ENCODE measurements around the gene GSDME.

GSDME gene

DNA sequence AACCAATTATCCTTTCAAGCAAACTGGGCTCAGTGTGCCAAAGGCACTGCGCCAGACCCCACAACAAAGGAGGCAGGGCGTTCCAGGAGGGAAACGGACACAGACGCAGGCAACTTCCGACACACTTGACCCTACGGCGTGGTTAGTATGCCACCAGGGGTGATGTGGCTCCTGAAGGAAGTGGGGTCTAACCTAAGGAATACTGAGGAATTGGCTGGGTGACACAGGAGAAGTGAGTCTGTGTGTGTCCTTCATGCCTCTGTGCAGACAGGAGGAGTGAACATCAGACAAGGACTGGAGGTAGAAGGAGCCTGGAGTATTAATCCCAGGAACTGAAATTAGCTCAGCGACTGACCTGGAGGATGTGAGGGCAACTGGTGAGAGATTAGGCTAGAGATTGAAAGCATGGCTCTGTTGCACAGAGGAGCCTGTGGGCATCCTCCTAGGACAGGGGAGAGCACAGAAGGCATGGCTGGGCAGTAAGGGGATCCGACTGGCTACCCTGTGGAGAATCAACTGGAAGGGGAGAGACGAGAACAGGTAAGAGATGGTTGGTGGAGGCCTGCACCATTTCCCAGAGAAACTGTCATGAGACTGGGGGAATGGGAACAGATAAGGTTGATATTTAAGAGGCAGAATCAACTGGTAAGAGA lies 27.8 kb downstream of the GSDME start:
- no peak overlapping the region for H3K4me3 ChIP-seq (ENCODE audit: low read depth, low read length)
- DNase-seq (ENCODE audit: low read depth): no peak
- TF ChIP-seq, protein P1, sequence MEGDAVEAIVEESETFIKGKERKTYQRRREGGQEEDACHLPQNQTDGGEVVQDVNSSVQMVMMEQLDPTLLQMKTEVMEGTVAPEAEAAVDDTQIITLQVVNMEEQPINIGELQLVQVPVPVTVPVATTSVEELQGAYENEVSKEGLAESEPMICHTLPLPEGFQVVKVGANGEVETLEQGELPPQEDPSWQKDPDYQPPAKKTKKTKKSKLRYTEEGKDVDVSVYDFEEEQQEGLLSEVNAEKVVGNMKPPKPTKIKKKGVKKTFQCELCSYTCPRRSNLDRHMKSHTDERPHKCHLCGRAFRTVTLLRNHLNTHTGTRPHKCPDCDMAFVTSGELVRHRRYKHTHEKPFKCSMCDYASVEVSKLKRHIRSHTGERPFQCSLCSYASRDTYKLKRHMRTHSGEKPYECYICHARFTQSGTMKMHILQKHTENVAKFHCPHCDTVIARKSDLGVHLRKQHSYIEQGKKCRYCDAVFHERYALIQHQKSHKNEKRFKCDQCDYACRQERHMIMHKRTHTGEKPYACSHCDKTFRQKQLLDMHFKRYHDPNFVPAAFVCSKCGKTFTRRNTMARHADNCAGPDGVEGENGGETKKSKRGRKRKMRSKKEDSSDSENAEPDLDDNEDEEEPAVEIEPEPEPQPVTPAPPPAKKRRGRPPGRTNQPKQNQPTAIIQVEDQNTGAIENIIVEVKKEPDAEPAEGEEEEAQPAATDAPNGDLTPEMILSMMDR (IDR thresholded peaks at IDR 0.05; ENCODE audit: control insufficient read depth, extremely low read depth, insufficient read depth): no peak

DNA sequence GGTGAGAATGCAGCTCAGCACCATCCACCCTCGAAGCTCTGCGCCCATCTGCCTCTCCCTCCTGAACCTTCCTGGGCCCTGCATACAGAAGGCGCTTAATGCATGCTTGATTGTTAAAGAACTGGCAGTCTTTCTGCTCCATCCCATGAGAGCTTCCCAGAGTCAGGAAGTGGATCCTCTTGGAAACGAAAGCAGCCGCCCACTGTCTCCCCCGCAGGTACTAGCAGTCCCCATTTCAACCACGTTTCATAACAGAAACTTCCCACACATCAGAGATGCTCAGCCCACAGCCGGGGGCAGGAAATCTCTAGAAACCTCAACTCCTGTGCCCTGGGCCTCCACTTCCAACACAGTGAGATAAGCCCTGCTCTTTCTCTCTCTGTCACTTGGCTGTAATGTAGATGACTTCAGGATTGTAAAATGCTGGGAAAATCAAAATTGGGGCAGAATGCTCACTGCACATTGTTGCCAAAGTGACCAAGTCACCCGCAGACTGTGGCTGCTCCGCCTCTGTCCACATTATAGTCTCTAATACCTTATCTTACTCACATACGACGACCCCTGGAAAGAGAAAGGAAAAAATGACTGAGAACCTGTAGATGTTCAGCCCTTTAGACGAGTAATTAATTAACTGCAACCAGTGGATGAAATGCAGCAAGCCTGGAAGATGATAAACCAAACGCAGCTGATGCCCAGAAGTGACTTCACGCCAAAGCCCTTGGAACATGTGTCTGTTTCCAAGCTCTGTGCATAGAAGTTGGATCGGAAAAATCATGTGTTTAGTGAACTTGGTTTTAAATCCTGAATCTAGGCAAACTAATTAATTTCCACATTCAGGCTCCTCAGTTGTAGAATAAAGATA lies 28.5 kb downstream of the GSDME start:
- TF ChIP-seq, protein P1 (IDR thresholded peaks at IDR 0.05; ENCODE audit: control insufficient read depth, extremely low read depth, insufficient read depth): no peak
- no peak for DNase-seq (ENCODE audit: low read depth)

DNA sequence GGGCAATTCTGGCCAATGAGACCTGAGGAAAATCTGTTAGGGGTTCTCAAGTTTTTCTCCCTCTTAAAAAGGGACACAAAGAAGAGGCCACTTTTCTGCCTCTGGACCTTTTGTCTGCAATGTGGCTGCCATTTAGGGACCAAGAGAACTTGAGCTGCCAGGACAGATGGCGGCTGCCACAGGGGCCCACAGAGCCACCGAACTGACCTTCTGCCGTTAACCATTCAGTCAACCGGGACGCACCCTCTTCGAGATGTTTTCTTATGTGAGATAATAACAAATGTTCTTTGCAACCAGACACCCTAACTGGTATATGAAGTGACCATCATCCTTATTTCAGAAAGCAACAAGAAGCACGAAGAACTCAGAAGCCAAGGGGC lies 29.2 kb downstream of the GSDME start:
- DNase-seq (ENCODE audit: low read depth): no peak
- TF ChIP-seq, protein P1 (IDR thresholded peaks at IDR 0.05; ENCODE audit: control insufficient read depth, extremely low read depth, insufficient read depth): no peak
- no peak overlapping the region for H3K4me3 ChIP-seq (ENCODE audit: low read depth, low read length)

More for the DNA sequence above, 28.5 kb downstream of the GSDME start:
- no peak overlapping the region for H3K4me3 ChIP-seq (ENCODE audit: low read depth, low read length)

DNA sequence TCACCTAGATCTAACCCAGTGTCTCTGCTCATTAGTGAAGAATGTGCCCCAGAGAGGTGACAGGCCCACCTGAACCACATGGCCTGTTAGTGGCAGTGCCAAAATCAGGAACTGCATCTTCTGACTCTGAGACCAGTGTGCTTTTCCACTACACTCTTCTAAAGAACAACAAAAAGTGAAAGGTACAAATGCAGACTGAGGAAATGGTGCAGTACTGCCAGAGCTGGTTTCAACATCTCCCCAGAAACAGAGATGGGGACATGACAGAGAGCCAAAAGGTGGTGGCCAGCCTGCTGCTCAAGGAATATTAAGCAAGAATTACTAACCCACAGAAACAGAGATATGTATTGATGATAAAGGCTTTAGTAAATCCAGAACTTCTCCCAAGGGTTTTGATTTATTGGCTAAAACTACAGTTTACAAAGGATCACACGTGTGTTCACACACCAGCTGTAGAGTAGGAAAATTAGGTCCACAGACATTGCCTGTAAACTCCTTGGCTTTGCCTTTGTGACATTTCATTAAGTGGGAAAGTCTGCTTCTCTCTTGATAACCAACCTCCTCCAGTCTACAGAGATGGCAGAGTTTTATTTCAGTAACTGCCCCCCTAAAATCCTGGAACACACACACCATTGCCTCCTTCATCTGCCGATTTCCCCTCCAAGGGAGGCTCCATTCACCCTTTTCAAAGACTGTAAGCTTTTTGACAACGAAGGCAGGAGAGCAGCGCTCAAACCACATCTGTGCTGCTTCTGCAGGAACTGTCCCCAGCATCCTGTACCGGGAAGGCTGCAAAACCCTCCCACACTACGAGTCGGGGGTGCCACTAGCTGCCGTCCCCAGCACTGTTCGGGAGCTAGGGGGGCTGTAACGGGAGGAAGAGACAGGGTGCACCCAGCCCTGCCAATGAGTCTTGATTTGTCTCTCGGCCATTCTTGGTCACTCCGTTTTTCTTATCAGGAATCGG lies 29.8 kb downstream of the GSDME start:
- TF ChIP-seq, protein P1 (IDR thresholded peaks at IDR 0.05; ENCODE audit: control insufficient read depth, extremely low read depth, insufficient read depth): no peak
- DNase-seq (ENCODE audit: low read depth): no peak
- no peak overlapping the region for H3K4me3 ChIP-seq (ENCODE audit: low read depth, low read length)

DNA sequence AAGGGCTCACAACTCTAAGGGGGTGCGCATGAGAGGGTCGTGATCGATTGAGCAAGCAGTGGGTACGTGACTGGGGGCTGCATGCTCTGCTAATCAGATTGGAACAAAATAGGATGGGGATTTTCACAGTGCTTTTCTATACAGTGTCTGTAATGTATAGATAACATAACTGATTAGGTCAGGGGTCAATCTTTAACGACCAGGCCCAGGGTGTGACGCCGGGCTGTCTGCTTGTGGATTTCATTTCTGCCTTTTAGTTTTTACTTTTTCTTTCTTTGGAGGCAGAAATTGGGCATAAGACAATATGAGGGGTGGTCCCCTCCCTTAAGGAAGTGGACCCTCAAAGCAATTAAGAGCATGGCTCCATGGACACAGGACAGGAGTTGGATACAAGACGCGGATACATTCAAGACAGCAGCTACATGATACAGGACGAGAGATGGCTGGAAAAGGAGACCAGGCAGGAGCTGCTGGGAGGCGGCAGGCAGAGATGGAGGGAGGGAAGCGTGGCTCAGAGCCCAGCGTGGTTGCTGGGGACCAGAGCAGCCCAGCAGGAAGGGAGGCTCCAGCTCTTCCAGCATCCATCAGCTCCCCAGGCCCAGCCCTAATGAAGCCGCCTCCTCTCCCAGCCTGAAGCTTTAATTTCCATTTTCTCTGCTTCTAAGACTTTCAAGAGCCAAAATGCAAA lies 31.6 kb downstream of the GSDME start:
- no peak overlapping the region for H3K4me3 ChIP-seq (ENCODE audit: low read depth, low read length)
- no peak for DNase-seq (ENCODE audit: low read depth)
- TF ChIP-seq, protein P1 (IDR thresholded peaks at IDR 0.05; ENCODE audit: control insufficient read depth, extremely low read depth, insufficient read depth): no peak

All from LNCaP clone FGC (cell line).